H9 (cell line): Measurements from ENCODE around the gene CCR3. TPM values are rescaled to one million over a fixed set of nuclear protein-coding genes. Genes with fewer than 3 reads are reported as not detected.

ENCODE experiments used
- DNase-seq: peaks from one replicate; pipeline ENCODE4 v3.0.0-alpha.2; 2017
- H2AFZ ChIP-seq: one replicate; pipeline ENCODE4 v1.6.1; 2013; ENCODE audit warnings: mild to moderate bottlenecking, low read length, control low read depth, moderate library complexity
- H2AK5ac ChIP-seq: 2 replicates; pipeline ENCODE4 v1.6.1; 2013; ENCODE audit warnings: low read length, control low read depth, mixed read lengths; ENCODE audit not compliant: insufficient read length
- H2BK120ac ChIP-seq: one replicate; pipeline ENCODE4 v1.6.1; 2013; ENCODE audit warnings: low read depth, mild to moderate bottlenecking, low read length, control low read depth, inconsistent platforms; ENCODE audit not compliant: poor library complexity, severe bottlenecking
- H2BK12ac ChIP-seq: 2 replicates; pipeline ENCODE4 v1.6.1; 2013; ENCODE audit warnings: low read length, control low read depth, mixed read lengths, low read depth; ENCODE audit not compliant: insufficient read length
- H2BK15ac ChIP-seq: 2 replicates; pipeline ENCODE4 v1.6.1; 2013; ENCODE audit warnings: low read depth, low read length, control low read depth
- H2BK20ac ChIP-seq: one replicate; pipeline ENCODE4 v1.6.1; 2013; ENCODE audit warnings: low read depth, mild to moderate bottlenecking, low read length, control low read depth, inconsistent platforms; ENCODE audit not compliant: poor library complexity, severe bottlenecking
- H2BK5ac ChIP-seq: 2 replicates; pipeline ENCODE4 v1.6.1; 2013; ENCODE audit warnings: low read length, control low read depth, mixed read lengths; ENCODE audit not compliant: insufficient read length
- H3K14ac ChIP-seq: 2 replicates; pipeline ENCODE4 v1.6.1; 2013; ENCODE audit warnings: low read length, control low read depth; ENCODE audit not compliant: insufficient read depth
- H3K18ac ChIP-seq: 2 replicates; pipeline ENCODE4 v1.6.1; 2013; ENCODE audit warnings: low read depth, mild to moderate bottlenecking, mixed read lengths, low read length, control low read depth; ENCODE audit not compliant: insufficient read length
- H3K23ac ChIP-seq: 2 replicates; pipeline ENCODE4 v1.6.1; 2013; ENCODE audit warnings: low read length, control low read depth, mixed read lengths, low read depth; ENCODE audit not compliant: insufficient read length
- H3K23me2 ChIP-seq: 2 replicates; pipeline ENCODE4 v1.6.1; 2013; ENCODE audit warnings: low read depth, mild to moderate bottlenecking, mixed read lengths, low read length, control low read depth; ENCODE audit not compliant: insufficient read length, poor library complexity, severe bottlenecking
- H3K27ac ChIP-seq: 2 replicates; pipeline ENCODE4 v1.5.1; 2013; ENCODE audit warnings: low read length, control low read depth, mixed read lengths, low read depth; ENCODE audit not compliant: insufficient read length
- H3K27me3 ChIP-seq: 2 replicates; pipeline ENCODE4 v1.6.1; 2013; ENCODE audit warnings: low read length, control low read depth, inconsistent platforms; ENCODE audit not compliant: insufficient read depth
- H3K4ac ChIP-seq: 2 replicates; pipeline ENCODE4 v1.6.1; 2013; ENCODE audit warnings: low read depth, mild to moderate bottlenecking, control low read depth, inconsistent platforms, low read length, moderate library complexity
- H3K4me1 ChIP-seq: 2 replicates; pipeline ENCODE4 v1.6.1; 2013; ENCODE audit warnings: low read length, control low read depth, inconsistent platforms; ENCODE audit not compliant: insufficient read depth
- H3K4me2 ChIP-seq: 2 replicates; pipeline ENCODE4 v1.6.1; 2013; ENCODE audit warnings: low read length, control low read depth, mixed read lengths; ENCODE audit not compliant: insufficient read length, insufficient read depth
- H3K56ac ChIP-seq: 2 replicates; pipeline ENCODE4 v1.6.1; 2013; ENCODE audit warnings: low read depth, mild to moderate bottlenecking, mixed read lengths, low read length, control low read depth; ENCODE audit not compliant: insufficient read length
- H3K79me1 ChIP-seq: 2 replicates; pipeline ENCODE4 v1.6.1; 2013; ENCODE audit warnings: low read depth, mild to moderate bottlenecking, moderate library complexity, low read length, control low read depth, inconsistent platforms; ENCODE audit not compliant: insufficient read depth, poor library complexity, severe bottlenecking
- H3K79me2 ChIP-seq: 2 replicates; pipeline ENCODE4 v1.6.1; 2013; ENCODE audit warnings: low read length, control low read depth, inconsistent platforms; ENCODE audit not compliant: insufficient read depth
- H3K9ac ChIP-seq: 2 replicates; pipeline ENCODE4 v1.6.1; 2013; ENCODE audit warnings: low read length, control low read depth, mixed read lengths; ENCODE audit not compliant: insufficient read length; ENCODE audit errors: extremely low read depth
- H3K9me3 ChIP-seq: one replicate; pipeline ENCODE4 v1.6.1; 2013; ENCODE audit warnings: low read depth, low read length, inconsistent platforms; ENCODE audit not compliant: control insufficient read depth
- H3T11ph ChIP-seq: one replicate; pipeline ENCODE4 v1.6.1; 2013; ENCODE audit warnings: mild to moderate bottlenecking, low read length, control low read depth, inconsistent platforms
- H4K20me1 ChIP-seq: one replicate; pipeline ENCODE4 v1.6.1; 2013; ENCODE audit not compliant: control insufficient read depth, insufficient read length, insufficient read depth
- H4K5ac ChIP-seq: 2 replicates; pipeline ENCODE4 v1.6.1; 2013; ENCODE audit warnings: low read depth, mild to moderate bottlenecking, mixed read lengths, low read length, control low read depth; ENCODE audit not compliant: insufficient read length
- H4K8ac ChIP-seq: replicated peaks from 2 replicates; pipeline ENCODE4 v1.6.1; 2013; ENCODE audit warnings: low read length, control low read depth, mixed read lengths, low read depth; ENCODE audit not compliant: insufficient read length
- H4K91ac ChIP-seq: 2 replicates; pipeline ENCODE4 v1.6.1; 2013; ENCODE audit warnings: low read depth, mild to moderate bottlenecking, moderate library complexity, mixed read lengths, low read length, control low read depth; ENCODE audit not compliant: insufficient read length
- H3K27ac Mint-ChIP-seq, 3 experiments: 2 replicates in 2 of 3; 3 replicates in 1 of 3; pipeline ENCODE4 v1.8.0; 2020 to 2021; ENCODE audit warnings: mixed read lengths in 3 of 3, mild to moderate bottlenecking in 1 of 3, moderate library complexity in 1 of 3
- H3K27me3 Mint-ChIP-seq: 2 replicates; pipeline ENCODE4 v1.8.0; 2021; ENCODE audit warnings: low read depth, mild to moderate bottlenecking, moderate library complexity, mixed read lengths
- H3K36me3 Mint-ChIP-seq, 3 experiments: 2 replicates in 2 of 3; 3 replicates in 1 of 3; pipeline ENCODE4 v1.8.0; 2020 to 2021; ENCODE audit warnings: low read depth in 3 of 3, mixed read lengths in 3 of 3; ENCODE audit not compliant: insufficient read depth in 1 of 3
- H3K4me1 Mint-ChIP-seq, 2 experiments: 2 replicates each; pipeline ENCODE4 v1.8.0; 2020; ENCODE audit warnings: mixed read lengths in 2 of 2
- H3K4me3 Mint-ChIP-seq, 2 experiments: 2 replicates in 1 of 2; 3 replicates in 1 of 2; pipeline ENCODE4 v1.8.0; 2020 to 2021; ENCODE audit warnings: mild to moderate bottlenecking in 2 of 2, mixed read lengths in 2 of 2, moderate library complexity in 1 of 2
- H3K9me3 Mint-ChIP-seq, 2 experiments: 2 replicates in 1 of 2; 3 replicates in 1 of 2; pipeline ENCODE4 v1.8.0; 2020; ENCODE audit warnings: mild to moderate bottlenecking in 2 of 2, mixed read lengths in 2 of 2, moderate library complexity in 1 of 2
- CTCF ChIP-seq: fragments of 200-600 bp; sonication (generic); conservative IDR thresholded peaks from 3 replicates; pipeline ENCODE4 v1.8.0; 2021; ENCODE audit warnings: antibody characterized with exemption, mild to moderate bottlenecking
- WGBS: extraction: QIAGEN DNeasy Blood & Tissue Kit; methylation state at CpG from one replicate; pipeline ENCODE4 v1.1.7; 2013; ENCODE audit warnings: missing lambda C conversion rate, low lambda C conversion rate, mixed read lengths; ENCODE audit not compliant: insufficient read length; ENCODE audit errors: extremely low coverage; 5-methylcytosine and 5-hydroxymethylcytosine counted together
- total RNA-seq: library from RNA; stranded (reverse); gene quantifications from 2 replicates; pipeline ENCODE4 v1.2.1, GENCODE V29; 2021

CCR3 gene
- total RNA-seq, 1 experiment from 2014 or later: not detected

- H3K18ac ChIP-seq: no peak overlapping the region
- no peak overlapping the region for H2AFZ ChIP-seq
- no peak overlapping the region for H3K14ac ChIP-seq
- H3K9ac ChIP-seq: no peak overlapping the region
- no peak overlapping the region for H4K91ac ChIP-seq
- no peaks in the 10 kb centered on the region for H3K9me3 ChIP-seq
- no peaks in the 10 kb centered on the region for H3K79me2 ChIP-seq
- no peak overlapping the region for H2AK5ac ChIP-seq
- DNase-seq: no peak
- H3K4me3 Mint-ChIP-seq: no peak overlapping the region
- H2BK5ac ChIP-seq: no peak overlapping the region
- H3K9me3 Mint-ChIP-seq: peaks cover 8% of the 10 kb centered on the region in 2 experiments; a peak in 4 of 5 replicates
- no peak overlapping the region for H3K4me2 ChIP-seq
- no CpG with 5 or more reads among the region's 4 CpGs for WGBS
- H3K4me1 Mint-ChIP-seq: no peaks in the 10 kb centered on the region
- no peak overlapping the region for H2BK120ac ChIP-seq
- no peaks in the 10 kb centered on the region for H3K27me3 ChIP-seq
- H2BK20ac ChIP-seq: no peak overlapping the region
- no peak overlapping the region for H4K5ac ChIP-seq
- no peak overlapping the region for H2BK12ac ChIP-seq
- no peaks in the 10 kb centered on the region for H3K4me1 ChIP-seq
- no peaks in the 10 kb centered on the region for H3K79me1 ChIP-seq
- no peak overlapping the region for H3K27ac Mint-ChIP-seq
- no peak overlapping the region for H3K23ac ChIP-seq
- no peak overlapping the region for H3K4ac ChIP-seq
- peaks cover 3% of the 10 kb centered on the region; the same call in 1 of the 2 replicates for H3K27me3 Mint-ChIP-seq
- H3T11ph ChIP-seq: no peak overlapping the region
- no peak overlapping the region for H3K56ac ChIP-seq
- H4K20me1 ChIP-seq: no peaks in the 10 kb centered on the region
- no peak overlapping the region for H3K27ac ChIP-seq
- no peak overlapping the region for H4K8ac ChIP-seq
- no peaks in the 10 kb centered on the region for H3K23me2 ChIP-seq
- H2BK15ac ChIP-seq: no peak overlapping the region
- 0 out of 7 replicates have a peak, but pooled peaks cover 0 to 4% (median 0%) of the 10 kb centered on the region in 3 experiments for H3K36me3 Mint-ChIP-seq
- no peak for TF ChIP-seq CTCF
These were observed 20.9 kb upstream of the CCR3 start for GRCh38 chr3:46221391-46221790.
